Superior temporal gyrus (tissue), 1 donor: ENCODE measurements around the gene ADCY6.

Experiments
- DNase-seq: peaks from one replicate; pipeline ENCODE4 v3.0.0-alpha.2; 2016; ENCODE audit errors: extremely low spot score

ADCY6 gene

DNA sequence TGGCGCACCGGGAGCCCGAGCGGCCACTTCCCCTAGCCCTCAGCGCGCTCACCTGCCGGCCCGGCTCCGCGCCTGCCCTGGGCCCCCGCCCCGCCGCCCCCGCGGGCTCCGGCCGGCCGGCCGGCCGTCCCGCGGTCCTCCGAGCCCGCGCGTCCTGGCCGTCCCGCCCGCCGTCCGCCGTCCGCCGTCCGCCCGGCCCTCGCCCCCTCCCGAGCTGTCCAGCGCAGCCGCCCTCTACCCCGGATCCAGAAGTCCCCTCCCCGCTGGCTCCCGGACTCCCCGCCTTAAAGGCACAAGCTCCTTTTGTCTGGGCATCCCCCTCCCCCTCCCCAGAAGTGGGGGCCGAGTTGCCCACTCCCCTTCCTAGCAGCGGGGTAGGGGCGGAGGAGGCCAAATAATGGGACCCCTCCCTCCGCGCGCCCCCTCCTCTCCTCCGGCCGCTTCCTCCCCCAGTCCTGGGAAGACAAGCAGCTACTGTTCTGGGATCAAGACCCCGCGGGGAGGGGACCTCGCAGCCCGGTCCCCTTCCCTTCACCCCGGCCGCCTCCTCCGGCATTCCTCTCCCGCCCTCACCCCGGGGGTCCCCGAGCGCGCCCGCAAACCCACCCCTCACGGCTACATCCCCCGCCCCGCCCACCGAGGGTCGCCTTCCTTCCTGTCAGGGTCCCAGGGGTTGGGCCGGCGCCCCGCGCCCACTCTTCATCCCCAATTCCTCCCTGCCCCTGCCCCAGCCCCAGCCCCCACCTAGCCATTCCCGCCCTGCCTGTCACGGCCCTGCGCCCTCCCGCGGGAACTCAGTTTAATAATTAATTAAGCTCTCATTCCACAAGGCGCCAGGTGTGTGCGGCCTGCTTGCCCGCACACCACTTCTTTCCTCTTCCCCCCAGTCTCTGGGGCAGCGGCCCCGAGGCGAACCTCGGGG, at the start of gene ADCY6:
Gene ADCY6, minus strand, starts transcription at position 236 of the 922 bp plus-strand sequence. CDS start 5,655 bp downstream, outside the sequence.
- DNase-seq, result peak; percentile 46

DNA sequence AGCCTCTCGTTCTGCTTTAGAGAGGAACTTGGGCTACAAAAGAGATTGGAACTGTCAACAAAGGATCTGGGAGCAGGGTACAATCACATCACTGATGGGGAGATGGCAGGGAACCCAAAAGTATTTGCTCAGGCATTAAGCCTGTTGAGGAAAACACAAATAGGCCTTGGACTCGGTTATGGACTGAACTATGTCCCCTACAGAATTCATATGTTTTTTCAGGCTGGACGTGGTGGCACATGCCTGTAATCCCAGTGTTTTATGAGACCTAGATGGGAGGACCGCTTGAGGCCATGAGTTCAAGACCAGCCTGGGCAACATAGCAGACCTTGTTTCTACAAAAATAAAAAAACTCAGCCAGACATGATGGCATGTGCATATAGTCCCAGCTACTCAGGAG, 49.2 kb upstream of the ADCY6 start:
- DNase-seq, result no peak

DNA sequence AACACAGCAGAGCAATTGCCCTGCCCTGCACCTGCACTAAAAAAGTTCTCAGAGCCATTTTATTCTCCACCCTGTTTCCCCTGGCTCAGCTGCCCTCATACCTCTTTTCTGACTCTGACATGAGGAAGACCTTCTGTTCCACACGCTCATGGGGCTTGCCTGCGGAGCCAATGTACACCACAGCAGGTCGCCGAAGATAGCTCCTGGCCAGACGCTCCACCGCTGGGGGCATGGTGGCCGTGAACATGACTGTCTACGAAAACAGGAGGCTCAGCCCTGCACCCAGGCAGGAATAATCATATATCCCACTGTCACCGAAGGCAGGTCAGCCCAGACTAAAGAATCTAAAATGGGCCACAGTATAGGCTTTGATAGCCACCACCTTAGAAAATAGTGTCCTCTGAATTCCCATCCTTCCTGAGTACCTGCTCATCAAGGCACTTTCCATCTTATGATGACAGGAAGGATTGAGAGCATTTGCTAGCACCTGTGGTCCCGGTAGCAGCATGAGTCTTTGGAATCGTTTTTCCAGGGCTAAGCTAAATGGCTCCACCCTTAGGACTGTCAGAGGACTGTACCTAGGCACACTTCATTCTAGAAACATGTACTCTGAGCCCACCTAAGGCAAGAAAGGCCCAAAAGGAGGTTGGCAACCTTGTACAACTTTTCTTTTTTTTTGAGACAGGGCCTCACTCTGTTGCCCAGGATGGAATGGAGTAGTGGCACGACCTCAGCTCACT, 43.6 kb upstream of the ADCY6 start:
- DNase-seq, result no peak

DNA sequence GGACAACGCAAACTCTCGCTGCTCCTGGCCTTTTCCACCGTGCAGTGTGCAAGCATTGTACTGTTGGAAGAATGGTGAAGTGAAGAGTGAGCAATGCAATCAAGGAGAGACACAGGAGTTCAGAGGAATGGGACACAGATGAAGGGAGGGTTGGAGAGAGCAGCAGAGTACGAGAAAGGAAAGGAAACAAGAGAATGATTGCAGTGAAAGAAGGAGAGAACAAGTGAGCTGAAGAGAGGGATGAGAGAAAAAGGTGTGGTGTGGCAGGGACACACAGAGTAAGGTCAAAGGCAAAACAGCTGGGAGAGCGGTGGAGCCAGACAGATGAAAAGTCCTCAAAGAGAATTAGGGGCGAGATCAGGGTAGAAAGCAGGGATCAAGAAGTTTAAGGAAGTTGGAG, 42.4 kb upstream of the ADCY6 start:
- no peak for DNase-seq

DNA sequence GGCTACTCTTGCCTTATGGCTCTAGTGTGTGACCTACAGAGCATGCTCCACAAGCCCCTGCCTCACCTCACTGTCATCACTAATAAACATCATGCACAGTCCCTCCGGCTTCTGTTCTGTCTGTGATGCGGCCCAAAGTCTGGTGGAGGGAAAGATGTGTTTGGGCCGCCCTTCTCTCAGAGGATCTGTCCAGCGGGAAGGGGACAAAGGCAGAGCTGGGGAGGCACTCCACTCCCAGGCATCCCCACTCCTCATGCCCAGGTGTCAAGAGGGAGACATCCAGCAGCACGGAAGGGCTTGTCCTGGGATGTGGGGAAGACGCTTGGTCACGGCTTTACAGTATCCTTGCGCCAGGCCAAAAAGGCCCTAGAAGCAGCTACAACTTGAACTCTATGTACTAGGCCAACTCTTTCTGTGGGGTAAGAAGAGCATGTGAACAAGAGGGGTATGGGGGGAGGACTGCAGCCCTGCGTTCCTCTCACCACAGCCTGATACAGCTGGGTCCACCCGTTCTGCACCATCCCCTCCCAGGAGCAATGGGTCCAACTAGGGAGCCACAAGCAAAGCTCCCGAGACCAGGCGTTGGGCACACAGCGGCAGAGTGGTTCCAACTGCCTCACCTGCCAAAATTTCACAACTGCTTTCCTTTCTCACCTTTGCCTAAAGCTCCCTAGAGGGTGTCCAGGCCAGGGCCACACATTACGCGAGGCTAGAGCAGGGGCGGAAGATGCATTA, 40.1 kb upstream of the ADCY6 start:
- no peak for DNase-seq

DNA sequence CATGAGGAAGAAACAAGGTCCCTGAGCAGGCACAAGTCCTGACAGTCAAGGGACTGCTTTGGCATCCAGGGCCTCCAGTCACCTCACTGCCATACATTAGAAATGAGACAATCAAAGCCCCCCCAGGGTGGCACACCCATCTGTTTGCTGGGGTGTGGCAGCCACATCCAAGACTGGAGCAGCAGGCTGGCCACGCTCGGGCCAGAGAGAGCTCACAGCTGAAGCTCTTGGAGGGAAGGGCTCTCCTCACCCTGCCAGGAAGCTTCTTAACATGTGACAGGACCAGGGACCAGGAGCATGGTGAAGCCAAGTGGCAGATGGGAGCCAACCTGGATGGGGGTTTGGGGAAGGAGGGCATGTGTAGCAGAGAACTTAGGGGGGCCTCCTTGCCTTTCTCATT, 39.4 kb upstream of the ADCY6 start:
- no peak for DNase-seq

DNA sequence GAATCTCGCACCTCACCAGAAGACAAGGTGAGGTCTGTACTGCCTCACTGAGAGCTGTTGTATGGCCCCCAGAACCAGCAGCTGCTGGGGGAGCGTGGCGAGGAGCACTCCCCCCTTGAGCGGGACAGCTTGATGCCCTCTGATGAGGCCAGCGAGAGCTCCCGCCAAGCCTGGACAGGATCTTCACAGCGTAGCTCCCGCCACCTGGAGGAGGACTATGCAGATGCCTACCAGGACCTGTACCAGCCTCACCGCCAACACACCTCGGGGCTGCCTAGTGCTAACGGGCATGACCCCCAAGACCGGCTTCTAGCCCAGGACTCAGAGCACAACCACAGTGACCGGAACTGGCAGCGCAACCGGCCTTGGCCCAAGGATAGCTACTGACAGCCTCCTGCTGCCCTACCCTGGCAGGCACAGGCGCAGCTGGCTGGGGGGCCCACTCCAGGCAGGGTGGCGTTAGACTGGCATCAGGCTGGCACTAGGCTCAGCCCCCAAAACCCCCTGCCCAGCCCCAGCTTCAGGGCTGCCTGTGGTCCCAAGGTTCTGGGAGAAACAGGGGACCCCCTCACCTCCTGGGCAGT, 38.7 kb upstream of the ADCY6 start:
- no peak for DNase-seq

DNA sequence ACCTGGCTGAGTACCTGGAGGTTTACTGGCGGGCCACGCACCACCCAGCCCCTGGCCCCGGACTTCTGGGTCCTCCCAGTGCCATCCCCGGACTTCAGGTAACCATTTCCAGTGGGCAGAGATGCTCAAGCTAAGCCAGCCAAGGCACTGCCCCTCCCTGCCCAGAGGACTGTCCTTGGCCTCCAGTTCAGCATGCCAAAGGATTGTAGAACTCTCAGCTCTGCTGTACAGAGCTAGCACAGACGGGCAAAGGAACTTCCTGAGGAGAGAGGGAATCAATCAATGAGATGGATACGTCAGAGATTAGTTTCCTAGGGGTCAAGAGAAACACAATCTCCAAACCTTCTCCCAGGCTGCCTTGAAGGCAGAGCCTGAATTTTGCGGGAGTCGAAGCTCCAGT, 38.1 kb upstream of the ADCY6 start:
- DNase-seq, result no peak

DNA sequence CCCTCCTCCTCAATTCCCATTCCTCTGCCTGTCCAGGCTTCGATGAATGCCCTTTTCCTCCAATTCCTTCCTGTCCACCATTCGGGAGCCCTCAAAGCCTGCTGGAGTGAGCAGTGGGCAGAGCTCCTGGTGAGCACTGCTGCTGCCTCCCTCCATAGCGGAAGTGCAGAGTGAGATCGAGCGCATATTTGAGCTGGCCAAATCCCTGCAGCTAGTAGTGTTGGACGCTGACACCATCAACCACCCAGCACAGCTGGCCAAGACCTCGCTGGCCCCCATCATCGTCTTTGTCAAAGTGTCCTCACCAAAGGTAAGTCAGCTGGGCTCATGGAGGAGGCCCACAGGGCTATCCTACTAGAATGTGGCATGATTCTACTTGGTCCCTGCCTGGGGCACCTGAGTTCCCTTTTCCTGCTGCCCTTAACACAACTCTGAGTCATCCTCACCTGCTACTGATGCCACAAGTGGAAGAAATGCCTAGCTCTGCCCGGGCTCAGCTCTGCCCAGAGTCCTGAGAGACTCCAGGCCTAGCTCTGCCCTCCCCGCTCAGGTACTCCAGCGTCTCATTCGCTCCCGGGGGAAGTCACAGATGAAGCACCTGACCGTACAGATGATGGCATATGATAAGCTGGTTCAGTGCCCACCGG, 37.4 kb upstream of the ADCY6 start:
- DNase-seq, result no peak

DNA sequence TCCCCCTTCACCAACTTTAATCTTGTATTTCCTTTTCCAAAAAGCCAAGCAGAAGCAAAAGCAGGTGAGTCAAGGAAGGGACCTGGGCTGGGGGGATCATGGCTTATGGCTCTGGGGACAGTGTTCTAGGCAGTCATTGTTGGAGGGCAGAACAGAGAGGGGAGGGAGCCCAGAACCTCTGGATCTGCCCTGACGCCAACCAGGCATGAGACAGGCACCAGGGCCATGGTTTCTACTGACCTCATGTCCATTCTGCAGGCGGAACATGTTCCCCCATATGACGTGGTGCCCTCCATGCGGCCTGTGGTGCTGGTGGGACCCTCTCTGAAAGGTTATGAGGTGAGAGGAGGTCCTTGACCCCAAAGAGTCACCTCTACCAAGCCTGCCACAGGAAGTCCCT, 36.0 kb upstream of the ADCY6 start:
- DNase-seq, result no peak

DNA sequence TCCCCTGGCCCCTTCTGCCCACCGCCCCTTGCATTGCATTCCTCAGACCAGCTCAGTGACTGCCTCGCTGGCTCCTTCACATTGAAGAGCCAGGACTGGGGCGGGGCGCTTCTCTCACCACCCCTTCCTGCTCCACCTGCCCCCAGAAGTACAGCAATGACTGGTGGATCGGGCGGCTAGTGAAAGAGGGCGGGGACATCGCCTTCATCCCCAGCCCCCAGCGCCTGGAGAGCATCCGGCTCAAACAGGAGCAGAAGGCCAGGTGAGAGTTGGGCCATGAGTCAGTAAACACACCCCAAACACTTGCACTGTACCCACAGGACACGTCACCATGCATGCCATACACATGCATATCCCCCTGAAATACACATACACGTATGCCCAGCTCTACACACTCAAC, 35.2 kb upstream of the ADCY6 start:
- no peak for DNase-seq

DNA sequence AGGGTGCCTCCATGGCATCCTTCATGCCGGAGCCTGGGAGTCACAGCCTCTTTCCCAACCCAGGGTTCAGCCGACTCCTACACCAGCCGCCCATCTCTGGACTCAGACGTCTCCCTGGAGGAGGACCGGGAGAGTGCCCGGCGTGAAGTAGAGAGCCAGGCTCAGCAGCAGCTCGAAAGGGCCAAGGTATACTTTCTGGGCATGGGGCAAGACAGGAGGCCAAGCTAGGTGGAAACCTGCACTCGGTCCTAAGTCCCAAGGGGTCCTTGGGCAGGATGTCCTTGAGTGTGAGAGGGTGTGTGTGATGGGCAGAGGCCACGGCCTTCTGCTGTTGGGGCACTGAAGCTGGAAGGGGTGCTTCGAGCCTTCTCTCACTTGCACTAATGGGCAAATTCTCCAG, 34.4 kb upstream of the ADCY6 start:
- no peak for DNase-seq

DNA sequence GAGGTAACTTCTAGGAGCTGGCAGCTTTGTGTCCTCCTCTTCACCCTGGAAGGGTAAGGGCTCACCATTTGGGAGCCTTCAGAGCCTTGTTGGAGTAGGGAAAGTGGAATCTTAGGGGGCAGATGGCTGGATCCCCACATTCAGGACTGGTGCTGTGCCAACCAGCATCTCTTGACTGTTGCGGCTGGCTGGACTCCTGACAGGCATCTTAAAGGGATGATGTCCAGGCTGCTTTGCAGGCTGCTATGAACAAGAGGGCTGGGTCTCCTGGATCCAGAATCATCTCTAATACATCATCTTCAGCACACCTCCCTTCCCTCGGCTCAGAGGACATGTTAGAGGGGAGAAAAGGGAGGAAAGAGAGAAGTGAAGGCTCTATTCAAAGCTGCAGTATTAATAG, 33.8 kb upstream of the ADCY6 start:
- DNase-seq, result no peak

DNA sequence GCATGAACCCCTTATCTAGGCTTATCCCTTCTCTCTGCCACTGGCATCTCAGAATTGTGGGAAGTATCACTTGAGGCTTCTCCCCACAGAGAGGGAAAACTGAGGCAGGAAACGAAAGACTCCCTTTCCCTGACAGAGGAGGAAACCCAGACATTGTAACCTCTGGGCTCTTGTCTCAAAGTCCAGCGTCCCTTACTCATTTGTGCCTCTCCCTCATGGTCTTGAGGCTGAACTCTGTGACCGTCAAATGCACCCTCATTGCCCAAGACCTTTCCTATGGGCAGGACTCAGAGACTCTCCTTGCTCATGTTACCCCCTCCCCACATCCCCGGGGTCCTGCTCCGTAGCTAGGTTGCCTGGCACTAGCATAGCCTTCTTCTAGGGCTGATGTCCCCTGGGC, 33.2 kb upstream of the ADCY6 start:
- no peak for DNase-seq

DNA sequence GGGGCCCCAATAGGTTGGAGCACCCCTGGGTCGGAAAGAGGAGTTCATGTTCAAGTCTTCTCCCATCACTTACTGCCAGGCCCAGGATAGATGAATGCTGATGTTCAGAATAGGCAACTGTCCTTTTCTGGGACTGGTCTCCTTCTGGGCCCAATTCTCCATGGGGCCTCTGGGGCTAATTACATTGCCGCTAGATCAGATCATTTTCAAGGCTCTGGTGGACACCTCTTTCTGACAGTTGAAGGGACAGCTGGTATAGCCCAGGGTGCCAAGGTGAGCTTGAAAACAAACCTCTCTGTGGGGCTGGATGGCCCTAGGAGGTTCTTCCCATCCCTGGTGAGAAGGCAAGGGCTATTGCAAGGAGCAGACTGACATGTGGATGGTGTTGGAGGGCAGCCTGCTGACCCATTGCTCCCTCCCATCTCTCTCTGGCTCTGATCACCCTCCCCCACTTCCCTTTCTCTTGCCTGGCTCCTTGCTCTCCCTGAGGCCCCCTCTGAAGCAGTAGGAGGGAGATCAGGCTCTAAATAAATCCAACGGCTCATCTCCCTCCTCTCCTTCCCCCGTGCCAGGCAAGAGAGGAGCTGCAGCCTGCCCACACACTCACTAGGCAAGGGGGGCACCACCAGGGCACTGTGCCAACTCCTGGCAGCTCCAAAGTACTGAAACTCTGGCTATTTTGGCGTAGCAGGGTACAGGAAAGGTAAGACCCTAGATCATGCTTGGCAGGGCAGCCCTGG, 31.3 kb upstream of the ADCY6 start:
- no peak for DNase-seq

DNA sequence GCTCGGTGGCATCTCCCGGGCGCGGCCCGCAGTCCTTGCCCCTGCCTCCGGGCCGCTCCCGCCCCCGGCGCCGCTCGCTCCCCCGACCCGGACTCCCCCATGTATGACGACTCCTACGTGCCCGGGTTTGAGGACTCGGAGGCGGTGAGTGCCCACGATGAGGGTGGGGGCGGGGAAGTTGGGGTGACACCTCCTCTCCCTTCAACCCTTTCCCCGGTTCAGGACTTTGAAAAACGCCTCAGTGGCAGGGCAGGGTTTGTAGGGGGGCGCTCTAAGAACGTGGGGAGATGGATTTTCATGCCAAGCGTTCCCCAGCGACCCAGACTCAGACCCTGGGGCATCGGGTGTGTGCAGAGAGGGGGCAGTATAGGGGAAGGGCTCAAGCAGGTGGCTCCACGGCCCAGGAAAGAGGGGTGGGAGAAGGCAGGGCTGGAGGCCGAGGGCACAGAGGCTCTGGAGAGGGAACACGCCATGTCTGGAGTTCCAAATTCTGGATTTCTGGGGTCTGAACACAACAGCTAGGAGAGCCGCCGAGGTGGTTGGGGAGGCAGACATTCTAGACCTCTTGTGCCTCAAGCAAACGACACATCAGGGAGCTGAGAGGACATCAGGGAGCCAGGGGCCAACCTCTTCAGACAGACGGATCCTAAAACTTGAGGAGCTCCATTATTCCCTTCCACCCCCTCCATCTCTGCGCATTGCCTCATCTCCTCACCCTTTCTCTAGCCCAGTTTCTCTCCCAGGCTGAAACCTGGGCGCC, 30.1 kb upstream of the ADCY6 start:
- no peak for DNase-seq

DNA sequence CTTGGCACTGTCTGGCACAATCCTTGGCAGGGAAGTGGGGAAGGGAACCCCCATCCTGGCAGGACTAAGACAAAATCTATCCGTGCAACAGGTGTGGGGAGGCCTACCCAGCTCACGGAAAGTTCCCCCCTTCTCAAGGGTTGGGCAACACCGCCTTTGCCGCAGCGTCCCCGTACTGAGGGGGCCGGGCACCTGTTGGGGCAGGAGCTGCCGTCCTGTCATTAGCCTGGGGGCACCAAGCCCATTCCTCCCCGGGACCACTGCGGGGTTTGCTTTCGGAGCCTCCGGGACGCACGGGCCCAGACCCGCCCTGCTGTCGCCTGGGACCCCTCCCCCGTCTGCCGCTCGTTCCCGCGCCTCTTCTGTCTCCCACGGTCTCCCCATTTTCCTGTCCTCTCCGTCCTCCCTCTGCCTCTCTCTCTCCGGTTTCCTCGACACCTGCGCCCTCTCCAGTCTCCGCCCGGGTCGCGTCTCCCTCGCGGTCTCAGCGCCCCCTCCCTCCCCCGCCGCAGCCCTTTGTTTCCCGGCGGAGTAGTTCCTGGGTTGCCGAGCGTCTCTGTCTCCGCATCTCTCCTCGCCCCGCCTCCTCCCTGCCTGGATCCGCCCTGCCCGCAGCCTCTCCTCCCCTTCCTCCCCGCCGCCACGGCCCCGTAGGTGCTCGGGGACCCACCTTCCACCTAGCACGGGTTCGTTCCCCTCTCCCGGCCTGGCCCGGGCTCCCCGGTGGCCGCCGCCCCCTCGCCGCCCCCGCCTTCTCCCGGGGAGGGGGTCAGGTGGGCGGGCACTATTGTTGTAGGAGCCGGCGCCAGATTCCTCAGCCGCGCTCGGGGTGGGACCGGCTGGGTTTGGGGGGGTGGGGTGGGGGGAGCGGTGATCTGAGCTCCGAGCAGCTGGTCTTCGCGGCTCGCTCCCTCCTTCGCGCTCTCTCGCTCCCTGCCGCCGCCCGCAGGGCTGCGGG, 29.3 kb upstream of the ADCY6 start, which contains the start of gene CACNB3:
Gene CACNB3, plus strand, starts transcription at position 624 of the 958 bp plus-strand sequence. CDS start 434 bp downstream, outside the sequence.
- no peak for DNase-seq

DNA sequence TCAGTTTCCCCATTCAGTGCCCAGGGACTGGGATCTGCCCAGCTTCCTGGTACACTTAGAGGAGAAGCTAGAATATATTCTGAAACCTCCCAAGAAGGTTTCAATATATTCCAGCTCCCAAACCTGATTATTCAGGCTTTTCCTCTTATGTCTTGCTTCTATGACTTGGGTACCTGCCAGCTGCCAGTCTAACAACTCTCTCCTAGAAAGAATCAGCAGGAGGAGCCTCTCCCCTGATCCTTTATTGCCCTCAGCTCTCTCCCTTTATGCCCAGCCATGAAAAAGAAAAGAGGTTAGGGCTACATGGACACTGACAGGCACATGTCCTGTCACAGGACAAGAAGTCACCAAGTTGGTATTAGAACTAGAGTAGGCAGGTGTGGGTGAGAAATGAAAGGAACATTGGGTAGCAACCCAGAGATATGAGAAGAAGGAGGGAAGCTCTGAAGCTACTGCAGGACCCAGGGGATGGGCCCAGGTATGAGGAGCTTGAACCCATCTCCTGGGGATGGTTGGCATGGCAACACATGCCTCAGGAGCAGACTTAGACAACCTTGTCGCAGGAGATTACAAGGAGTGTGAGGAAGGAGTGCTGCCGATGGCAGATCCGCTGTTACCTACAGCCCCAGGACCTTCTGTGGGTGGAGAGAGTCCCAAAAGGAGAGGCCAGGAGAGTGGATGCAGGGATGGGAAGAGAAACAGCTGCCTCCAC, 27.4 kb upstream of the ADCY6 start:
- DNase-seq, result no peak
